Calu3 (cell line): ENCODE measurements around the gene CEP131. TPM values are rescaled to one million over a fixed set of nuclear protein-coding genes. Genes with fewer than 3 reads are reported as not detected.

Experiments
- BruUV-seq: library from RNA; stranded (reverse); fragments of 400-500 nt; replicated peaks from 2 replicates; lab custom pipeline; 2021; lab: Mats Ljungman, UMichigan
- CTCF ChIA-PET: fragments of 300-600 bp; sonication (Branson Sonifier 250); formaldehyde crosslinking; loops from one replicate; lab custom pipeline; 2022; ENCODE audit warnings: antibody characterized with exemption; lab: Charles Lee
- DNase-seq: peaks from one replicate; pipeline ENCODE4 v3.0.0; 2022
- H3K27ac Mint-ChIP-seq: one replicate; pipeline ENCODE4 v1.8.0; 2022; ENCODE audit warnings: mixed read lengths; ENCODE audit not compliant: unreplicated experiment
- H3K27me3 Mint-ChIP-seq: one replicate; pipeline ENCODE4 v1.8.0; 2022; ENCODE audit warnings: mixed read lengths; ENCODE audit not compliant: unreplicated experiment
- H3K36me3 Mint-ChIP-seq: one replicate; pipeline ENCODE4 v1.8.0; 2022; ENCODE audit warnings: mild to moderate bottlenecking, moderate library complexity, mixed read lengths; ENCODE audit not compliant: insufficient read depth, unreplicated experiment
- H3K4me1 Mint-ChIP-seq: one replicate; pipeline ENCODE4 v1.8.0; 2022; ENCODE audit warnings: mild to moderate bottlenecking, low read depth, mixed read lengths; ENCODE audit not compliant: unreplicated experiment
- H3K4me3 Mint-ChIP-seq: one replicate; pipeline ENCODE4 v1.8.0; 2022; ENCODE audit warnings: mild to moderate bottlenecking, low read depth, moderate library complexity, mixed read lengths; ENCODE audit not compliant: unreplicated experiment
- H3K9me3 Mint-ChIP-seq: one replicate; pipeline ENCODE4 v1.8.0; 2022; ENCODE audit warnings: low read depth, mixed read lengths; ENCODE audit not compliant: unreplicated experiment
- CTCF ChIP-seq: fragments of 200-600 bp; IDR thresholded peaks from one replicate; pipeline ENCODE4 v1.8.0; 2022; ENCODE audit warnings: antibody characterized with exemption; ENCODE audit not compliant: unreplicated experiment
- intact Hi-C: fragments of 100-400 bp; cut with micrococcal nuclease; formaldehyde crosslinking; loops from one replicate; pipeline ENCODE4 v1.10.0; 2022; ENCODE audit not compliant: unreplicated experiment
- total RNA-seq: library from RNA; stranded (reverse); gene quantifications from 2 replicates; pipeline ENCODE4 v1.2.3, GENCODE V29; 2022

Gene CEP131
- total RNA-seq, 1 experiment from 2014 or later = 28.2 TPM

GRCh38 chr17:81247339-81247990, 24.7 kb upstream of the CEP131 start:
- no peak for DNase-seq
- TF ChIP-seq CTCF = no peak
- Mint-ChIP-seq H3K9me3 (no peaks in the 10 kb centered on the region), H3K4me1 (peaks cover under 1% of the 10 kb centered on the region), H3K27ac (no peak overlapping the region), H3K36me3 (peaks cover 83% of the 10 kb centered on the region), H3K4me3 (no peak overlapping the region), H3K27me3 (no peaks in the 10 kb centered on the region)
- BruUV-seq = no TSS peak
- CTCF ChIA-PET = no interaction called here
- intact Hi-C loops = no loop called here

- Mint-ChIP-seq H3K27me3 (no peaks in the 10 kb centered on the region), H3K4me1 (peaks cover 6% of the 10 kb centered on the region), H3K4me3 (no peak overlapping the region), H3K27ac (no peak overlapping the region), H3K36me3 (peaks cover 85% of the 10 kb centered on the region), H3K9me3 (no peaks in the 10 kb centered on the region)
- no peak for DNase-seq
- no TSS peak for BruUV-seq
- TF ChIP-seq CTCF = no peak
- intact Hi-C loops = no loop called here
- CTCF ChIA-PET = no interaction called here
These were observed 24.0 kb upstream of the CEP131 start for GRCh38 chr17:81246679-81247338.

GRCh38 chr17:81246343-81246670, 23.5 kb upstream of the CEP131 start:
- Mint-ChIP-seq H3K4me3 (no peak overlapping the region), H3K27ac (no peak overlapping the region), H3K36me3 (peaks cover 90% of the 10 kb centered on the region), H3K9me3 (no peaks in the 10 kb centered on the region), H3K4me1 (peaks cover 6% of the 10 kb centered on the region), H3K27me3 (no peaks in the 10 kb centered on the region)
- CTCF ChIA-PET = no interaction called here
- BruUV-seq = no TSS peak
- intact Hi-C loops = no loop called here
- TF ChIP-seq CTCF = no peak
- DNase-seq = no peak

- intact Hi-C loops = no loop called here
- Mint-ChIP-seq H3K9me3 (no peaks in the 10 kb centered on the region), H3K4me1 (peaks cover 8% of the 10 kb centered on the region), H3K4me3 (no peak overlapping the region), H3K27me3 (no peaks in the 10 kb centered on the region), H3K27ac (no peak overlapping the region), H3K36me3 (peaks cover 90% of the 10 kb centered on the region)
- CTCF ChIA-PET = no interaction called here
- no peak for TF ChIP-seq CTCF
- TSS peak; percentile 16 for BruUV-seq
- DNase-seq = no peak
These were observed 23.0 kb upstream of the CEP131 start for GRCh38 chr17:81245665-81246342.
